Urothelium cell line (cell line): ENCODE results near the gene FREM1.
A peak's percentile ranks its signal among the peaks of the same experiment; 100 is the strongest.

Experiments used
- DNase-seq: peaks from one replicate; pipeline ENCODE4 v3.0.0; 2011; ENCODE audit warnings: low spot score, mixed read lengths
- FAIRE-seq: peaks from 2 replicates; lab custom pipeline; 2011; peaks lifted over from hg19 to GRCh38; lab: Jason Lieb, UNC

FREM1 gene

GRCh38 chr9:14715102-14715501, 195.1 kb downstream of the FREM1 start:
- FAIRE-seq (no peak), DNase-seq (peak; percentile 3)

- DNase-seq, result no peak
- FAIRE-seq, result no peak
These were observed 197.0 kb downstream of the FREM1 start for GRCh38 chr9:14713187-14713767.

GRCh38 chr9:14710804-14711203, 199.4 kb downstream of the FREM1 start:
- DNase-seq (peak; percentile 7), FAIRE-seq (no peak)

- DNase-seq (no peak), FAIRE-seq (no peak)
These were observed 203.6 kb downstream of the FREM1 start for GRCh38 chr9:14706530-14707140.

- DNase-seq, result no peak
- FAIRE-seq, result no peak
These were observed 205.1 kb downstream of the FREM1 start for GRCh38 chr9:14705079-14705478.

GRCh38 chr9:14704281-14704680, 205.9 kb downstream of the FREM1 start:
- FAIRE-seq, result no peak
- no peak for DNase-seq

- DNase-seq, result no peak
- FAIRE-seq, result no peak
These were observed 208.0 kb downstream of the FREM1 start for GRCh38 chr9:14702200-14702720.

GRCh38 chr9:14693251-14693861, 216.9 kb downstream of the FREM1 start, which contains the start of gene ZDHHC21:
Gene ZDHHC21 (minus strand): TSS chr9:14693432. CDS start chr9:14674340, 19,092 bp downstream.
- peak; percentile 70 for DNase-seq
- no peak for FAIRE-seq

GRCh38 chr9:14692470-14693250, 217.6 kb downstream of the FREM1 start:
- FAIRE-seq (no peak), DNase-seq (no peak)

GRCh38 chr9:14690948-14691730, 219.1 kb downstream of the FREM1 start:
- no peak for DNase-seq
- no peak for FAIRE-seq

- DNase-seq (no peak), FAIRE-seq (no peak)
These were observed 223.0 kb downstream of the FREM1 start for GRCh38 chr9:14687042-14687719.

- DNase-seq (no peak), FAIRE-seq (no peak)
These were observed 224.1 kb downstream of the FREM1 start for GRCh38 chr9:14686168-14686567.
